H9 (cell line): ENCODE measurements around the gene CCDC12. TPM values are rescaled to one million over a fixed set of nuclear protein-coding genes. Genes with fewer than 3 reads are reported as not detected.

Experiments
- DNase-seq: peaks from one replicate; pipeline ENCODE4 v3.0.0-alpha.2; 2017
- H2AFZ ChIP-seq: one replicate; pipeline ENCODE4 v1.6.1; 2013; ENCODE audit warnings: mild to moderate bottlenecking, low read length, control low read depth, moderate library complexity
- H2AK5ac ChIP-seq: 2 replicates; pipeline ENCODE4 v1.6.1; 2013; ENCODE audit warnings: low read length, control low read depth, mixed read lengths; ENCODE audit not compliant: insufficient read length
- H2BK120ac ChIP-seq: one replicate; pipeline ENCODE4 v1.6.1; 2013; ENCODE audit warnings: low read depth, mild to moderate bottlenecking, low read length, control low read depth, inconsistent platforms; ENCODE audit not compliant: poor library complexity, severe bottlenecking
- H2BK12ac ChIP-seq: 2 replicates; pipeline ENCODE4 v1.6.1; 2013; ENCODE audit warnings: low read length, control low read depth, mixed read lengths, low read depth; ENCODE audit not compliant: insufficient read length
- H2BK15ac ChIP-seq: 2 replicates; pipeline ENCODE4 v1.6.1; 2013; ENCODE audit warnings: low read depth, low read length, control low read depth
- H2BK20ac ChIP-seq: one replicate; pipeline ENCODE4 v1.6.1; 2013; ENCODE audit warnings: low read depth, mild to moderate bottlenecking, low read length, control low read depth, inconsistent platforms; ENCODE audit not compliant: poor library complexity, severe bottlenecking
- H2BK5ac ChIP-seq: 2 replicates; pipeline ENCODE4 v1.6.1; 2013; ENCODE audit warnings: low read length, control low read depth, mixed read lengths; ENCODE audit not compliant: insufficient read length
- H3K14ac ChIP-seq: 2 replicates; pipeline ENCODE4 v1.6.1; 2013; ENCODE audit warnings: low read length, control low read depth; ENCODE audit not compliant: insufficient read depth
- H3K18ac ChIP-seq: 2 replicates; pipeline ENCODE4 v1.6.1; 2013; ENCODE audit warnings: low read depth, mild to moderate bottlenecking, mixed read lengths, low read length, control low read depth; ENCODE audit not compliant: insufficient read length
- H3K23ac ChIP-seq: 2 replicates; pipeline ENCODE4 v1.6.1; 2013; ENCODE audit warnings: low read length, control low read depth, mixed read lengths, low read depth; ENCODE audit not compliant: insufficient read length
- H3K23me2 ChIP-seq: 2 replicates; pipeline ENCODE4 v1.6.1; 2013; ENCODE audit warnings: low read depth, mild to moderate bottlenecking, mixed read lengths, low read length, control low read depth; ENCODE audit not compliant: insufficient read length, poor library complexity, severe bottlenecking
- H3K27ac ChIP-seq: 2 replicates; pipeline ENCODE4 v1.5.1; 2013; ENCODE audit warnings: low read length, control low read depth, mixed read lengths, low read depth; ENCODE audit not compliant: insufficient read length
- H3K27me3 ChIP-seq: 2 replicates; pipeline ENCODE4 v1.6.1; 2013; ENCODE audit warnings: low read length, control low read depth, inconsistent platforms; ENCODE audit not compliant: insufficient read depth
- H3K4ac ChIP-seq: 2 replicates; pipeline ENCODE4 v1.6.1; 2013; ENCODE audit warnings: low read depth, mild to moderate bottlenecking, control low read depth, inconsistent platforms, low read length, moderate library complexity
- H3K4me1 ChIP-seq: 2 replicates; pipeline ENCODE4 v1.6.1; 2013; ENCODE audit warnings: low read length, control low read depth, inconsistent platforms; ENCODE audit not compliant: insufficient read depth
- H3K4me2 ChIP-seq: 2 replicates; pipeline ENCODE4 v1.6.1; 2013; ENCODE audit warnings: low read length, control low read depth, mixed read lengths; ENCODE audit not compliant: insufficient read length, insufficient read depth
- H3K56ac ChIP-seq: 2 replicates; pipeline ENCODE4 v1.6.1; 2013; ENCODE audit warnings: low read depth, mild to moderate bottlenecking, mixed read lengths, low read length, control low read depth; ENCODE audit not compliant: insufficient read length
- H3K79me1 ChIP-seq: 2 replicates; pipeline ENCODE4 v1.6.1; 2013; ENCODE audit warnings: low read depth, mild to moderate bottlenecking, moderate library complexity, low read length, control low read depth, inconsistent platforms; ENCODE audit not compliant: insufficient read depth, poor library complexity, severe bottlenecking
- H3K79me2 ChIP-seq: 2 replicates; pipeline ENCODE4 v1.6.1; 2013; ENCODE audit warnings: low read length, control low read depth, inconsistent platforms; ENCODE audit not compliant: insufficient read depth
- H3K9ac ChIP-seq: 2 replicates; pipeline ENCODE4 v1.6.1; 2013; ENCODE audit warnings: low read length, control low read depth, mixed read lengths; ENCODE audit not compliant: insufficient read length; ENCODE audit errors: extremely low read depth
- H3K9me3 ChIP-seq: one replicate; pipeline ENCODE4 v1.6.1; 2013; ENCODE audit warnings: low read depth, low read length, inconsistent platforms; ENCODE audit not compliant: control insufficient read depth
- H3T11ph ChIP-seq: one replicate; pipeline ENCODE4 v1.6.1; 2013; ENCODE audit warnings: mild to moderate bottlenecking, low read length, control low read depth, inconsistent platforms
- H4K20me1 ChIP-seq: one replicate; pipeline ENCODE4 v1.6.1; 2013; ENCODE audit not compliant: control insufficient read depth, insufficient read length, insufficient read depth
- H4K5ac ChIP-seq: 2 replicates; pipeline ENCODE4 v1.6.1; 2013; ENCODE audit warnings: low read depth, mild to moderate bottlenecking, mixed read lengths, low read length, control low read depth; ENCODE audit not compliant: insufficient read length
- H4K8ac ChIP-seq: replicated peaks from 2 replicates; pipeline ENCODE4 v1.6.1; 2013; ENCODE audit warnings: low read length, control low read depth, mixed read lengths, low read depth; ENCODE audit not compliant: insufficient read length
- H4K91ac ChIP-seq: 2 replicates; pipeline ENCODE4 v1.6.1; 2013; ENCODE audit warnings: low read depth, mild to moderate bottlenecking, moderate library complexity, mixed read lengths, low read length, control low read depth; ENCODE audit not compliant: insufficient read length
- H3K27ac Mint-ChIP-seq, 3 experiments: 2 replicates in 2 of 3; 3 replicates in 1 of 3; pipeline ENCODE4 v1.8.0; 2020 to 2021; ENCODE audit warnings: mixed read lengths in 3 of 3, mild to moderate bottlenecking in 1 of 3, moderate library complexity in 1 of 3
- H3K27me3 Mint-ChIP-seq: 2 replicates; pipeline ENCODE4 v1.8.0; 2021; ENCODE audit warnings: low read depth, mild to moderate bottlenecking, moderate library complexity, mixed read lengths
- H3K36me3 Mint-ChIP-seq, 3 experiments: 2 replicates in 2 of 3; 3 replicates in 1 of 3; pipeline ENCODE4 v1.8.0; 2020 to 2021; ENCODE audit warnings: low read depth in 3 of 3, mixed read lengths in 3 of 3; ENCODE audit not compliant: insufficient read depth in 1 of 3
- H3K4me1 Mint-ChIP-seq, 2 experiments: 2 replicates each; pipeline ENCODE4 v1.8.0; 2020; ENCODE audit warnings: mixed read lengths in 2 of 2
- H3K4me3 Mint-ChIP-seq, 2 experiments: 2 replicates in 1 of 2; 3 replicates in 1 of 2; pipeline ENCODE4 v1.8.0; 2020 to 2021; ENCODE audit warnings: mild to moderate bottlenecking in 2 of 2, mixed read lengths in 2 of 2, moderate library complexity in 1 of 2
- H3K9me3 Mint-ChIP-seq, 2 experiments: 2 replicates in 1 of 2; 3 replicates in 1 of 2; pipeline ENCODE4 v1.8.0; 2020; ENCODE audit warnings: mild to moderate bottlenecking in 2 of 2, mixed read lengths in 2 of 2, moderate library complexity in 1 of 2
- CTCF ChIP-seq: fragments of 200-600 bp; sonication (generic); conservative IDR thresholded peaks from 3 replicates; pipeline ENCODE4 v1.8.0; 2021; ENCODE audit warnings: antibody characterized with exemption, mild to moderate bottlenecking
- WGBS: extraction: QIAGEN DNeasy Blood & Tissue Kit; methylation state at CpG from one replicate; pipeline ENCODE4 v1.1.7; 2013; ENCODE audit warnings: missing lambda C conversion rate, low lambda C conversion rate, mixed read lengths; ENCODE audit not compliant: insufficient read length; ENCODE audit errors: extremely low coverage; 5-methylcytosine and 5-hydroxymethylcytosine counted together
- total RNA-seq: library from RNA; stranded (reverse); gene quantifications from 2 replicates; pipeline ENCODE4 v1.2.1, GENCODE V29; 2021

Gene CCDC12
- total RNA-seq, 1 experiment from 2014 or later: 54.0 TPM

- H3K27me3 Mint-ChIP-seq: no peaks in the 10 kb centered on the region; the same call in 1 of the 2 replicates
- Histone ChIP-seq H2BK15ac (no peak overlapping the region), H3K14ac (no peak overlapping the region), H2AK5ac (no peak overlapping the region), H2AFZ (no peak overlapping the region), H3K9me3 (no peaks in the 10 kb centered on the region), H4K8ac (no peak overlapping the region), H3K27me3 (no peaks in the 10 kb centered on the region), H2BK20ac (no peak overlapping the region), H2BK12ac (no peak overlapping the region), H4K5ac (no peak overlapping the region), H3K23ac (no peak overlapping the region), H3T11ph (no peak overlapping the region), H3K27ac (no peak overlapping the region), H4K91ac (no peak overlapping the region), H3K56ac (no peak overlapping the region), H2BK5ac (no peak overlapping the region), H2BK120ac (no peak overlapping the region), H3K79me1 (no peaks in the 10 kb centered on the region), H3K9ac (no peak overlapping the region), H3K4me2 (no peak overlapping the region), H3K23me2 (no peaks in the 10 kb centered on the region), H3K4ac (no peak overlapping the region), H3K18ac (no peak overlapping the region), H3K79me2 (no peaks in the 10 kb centered on the region), H4K20me1 (no peaks in the 10 kb centered on the region), H3K4me1 (no peaks in the 10 kb centered on the region)
- H3K27ac Mint-ChIP-seq: no peak overlapping the region
- peaks cover 0 to 3% of the 10 kb centered on the region in 2 experiments; a peak in 1 of 4 replicates for H3K4me1 Mint-ChIP-seq
- no peak for DNase-seq
- H3K4me3 Mint-ChIP-seq: no peak overlapping the region
- H3K36me3 Mint-ChIP-seq: peaks cover 58 to 91% (median 82%) of the 10 kb centered on the region in 3 experiments
- TF ChIP-seq CTCF: no peak
- no CpG with 5 or more reads among the region's 7 CpGs for WGBS
- peaks cover 5 to 8% of the 10 kb centered on the region in 2 experiments; a peak in 4 of 5 replicates for H3K9me3 Mint-ChIP-seq
These were observed 54.7 kb downstream of the CCDC12 start for GRCh38 chr3:46921871-46922271.
